K562 (cell line): ENCODE measurements around the gene NDST4. TPM values are rescaled to one million over a fixed set of nuclear protein-coding genes. Genes with fewer than 3 reads are reported as not detected.

Experiments used
- ATAC-seq: fragments of 200-7000 bp; cut with Tn5 transposase; 3 replicates; pipeline ENCODE4 v1.9.1; 2020; ENCODE audit warnings: moderate library complexity
- BruUV-seq: library from RNA; stranded (reverse); fragments of 400-500 nt; replicated peaks from 2 replicates; lab custom pipeline; 2021; lab: Mats Ljungman, UMichigan
- CTCF ChIA-PET: fragments of 300-600 bp; formaldehyde crosslinking; extraction: SDS; loops from one replicate; lab custom pipeline; 2021; ENCODE audit warnings: low intra/inter-chr PET ratio; lab: Yijun Ruan, JAX
- POLR2A ChIA-PET: fragments of 300-600, 350-650 bp; sonication (Branson Sonifier 250); formaldehyde crosslinking; extraction: SDS; loops from one replicate; lab custom pipeline; 2021; ENCODE audit warnings: antibody characterized with exemption, inconsistent platforms; lab: Yijun Ruan, JAX
- DNase-seq, 4 experiments: peaks; one replicate each; pipeline versions ENCODE4 v3.0.0 to v3.0.0-alpha.2; 2011 to 2018; ENCODE audit warnings: low spot score in 3 of 4, mixed read lengths in 3 of 4; ENCODE audit errors: extremely low read depth in 1 of 4
- FAIRE-seq: peaks from 2 replicates; lab custom pipeline; 2011; peaks lifted over from hg19 to GRCh38; lab: Jason Lieb, UNC
- H2AFZ ChIP-seq: 2 replicates; pipeline ENCODE4 v1.6.0; 2011; ENCODE audit warnings: low read depth, low read length, control low read depth, inconsistent platforms
- H3K27ac ChIP-seq: fragments of 200-600 bp; 3 replicates; pipeline ENCODE4 v1.8.0; 2011; ENCODE audit warnings: low read depth, mild to moderate bottlenecking, control low read depth, inconsistent platforms, low read length, moderate library complexity, mixed read lengths; ENCODE audit errors: extremely low read depth
- H3K27me3 ChIP-seq, 2 experiments: fragments of 300-600 bp in 1 of 2; 2 replicates in 1 of 2; 3 replicates in 1 of 2; pipeline versions ENCODE4 v1.6.0 to v1.8.0; 2011; ENCODE audit warnings: inconsistent platforms in 2 of 2, low read length in 2 of 2, mild to moderate bottlenecking in 1 of 2, mixed read lengths in 1 of 2, moderate library complexity in 1 of 2; ENCODE audit not compliant: control insufficient read depth in 2 of 2, insufficient read depth in 2 of 2
- H3K36me3 ChIP-seq: fragments of 300-600 bp; 3 replicates; pipeline ENCODE4 v1.8.0; 2011; ENCODE audit warnings: mild to moderate bottlenecking, low read length, inconsistent platforms; ENCODE audit not compliant: control insufficient read depth, insufficient read depth
- H3K4me1 ChIP-seq, 2 experiments: fragments of 200-600 bp in 1 of 2; replicated peaks in 1 of 2; 2 replicates in 1 of 2; 3 replicates in 1 of 2; pipeline versions ENCODE4 v1.5.1 to v1.8.0; 2011; ENCODE audit warnings: inconsistent platforms in 2 of 2, low read length in 2 of 2, mild to moderate bottlenecking in 1 of 2, mixed read lengths in 1 of 2, moderate library complexity in 1 of 2; ENCODE audit not compliant: control insufficient read depth in 2 of 2, insufficient read depth in 2 of 2
- H3K4me2 ChIP-seq: 2 replicates; pipeline ENCODE4 v1.6.1; 2011; ENCODE audit warnings: low read length, control low read depth, inconsistent platforms, mixed read lengths; ENCODE audit not compliant: insufficient read depth
- H3K4me3 ChIP-seq: fragments of 200-600 bp; sonication (generic), shearing (Covaris generic); 2 replicates; pipeline ENCODE4 v1.5.1; 2016; ENCODE audit warnings: control low read depth, inconsistent platforms
- H3K79me2 ChIP-seq: fragments of 200-600 bp; 3 replicates; pipeline ENCODE4 v1.8.0; 2011; ENCODE audit warnings: low read length, inconsistent platforms; ENCODE audit not compliant: control insufficient read depth, insufficient read depth
- H3K9ac ChIP-seq, 2 experiments: 2 replicates each; pipeline versions ENCODE4 v1.6.0 to v1.6.1; 2011; ENCODE audit warnings: low read depth in 2 of 2, low read length in 2 of 2, control low read depth in 1 of 2, inconsistent platforms in 1 of 2, mild to moderate bottlenecking in 1 of 2, mixed read lengths in 1 of 2; ENCODE audit not compliant: insufficient read depth in 1 of 2
- H3K9me1 ChIP-seq: one replicate; pipeline ENCODE4 v1.6.0; 2011; ENCODE audit warnings: inconsistent platforms, mild to moderate bottlenecking, low read length, moderate library complexity; ENCODE audit not compliant: control insufficient read depth, insufficient read depth
- H3K9me3 ChIP-seq: replicated peaks from 2 replicates; pipeline ENCODE4 v1.5.1; 2011; ENCODE audit warnings: low read depth, low read length, inconsistent platforms; ENCODE audit not compliant: control insufficient read depth, insufficient read depth
- H4K20me1 ChIP-seq: replicated peaks from 2 replicates; pipeline ENCODE4 v1.6.1; 2011; ENCODE audit warnings: low read length, inconsistent platforms, mixed read lengths; ENCODE audit not compliant: control insufficient read depth, insufficient read depth
- DPF2 ChIP-seq: fragments of 450-650 bp; IDR thresholded peaks from 2 replicates; pipeline ENCODE4 v1.6.1; 2016
- MED1 ChIP-seq: sonication (generic); formaldehyde crosslinking; IDR thresholded peaks from 2 replicates; pipeline ENCODE4 v1.8.1; 2023; ENCODE audit warnings: missing genetic modification reagents, borderline replicate concordance
- NUFIP1 ChIP-seq: fragments of 450-650 bp; IDR thresholded peaks from 2 replicates; pipeline ENCODE4 v1.6.1; 2018; ENCODE audit not compliant: partially characterized antibody
- SMAD4 ChIP-seq: fragments of 250-450 bp; sonication (Bioruptor Pico); conservative IDR thresholded peaks from 2 replicates; pipeline ENCODE4 v1.8.0; 2021; ENCODE audit warnings: inconsistent platforms, mild to moderate bottlenecking, moderate library complexity
- SRSF1 ChIP-seq: fragments of 200-400 bp; formaldehyde crosslinking; IDR thresholded peaks from 2 replicates; pipeline ENCODE4 v1.6.1; 2017; ENCODE audit warnings: mild to moderate bottlenecking, low read depth, low read length, moderate library complexity
- TAF1 ChIP-seq: IDR thresholded peaks from 2 replicates; pipeline ENCODE4 v1.6.1; 2011; ENCODE audit warnings: mild to moderate bottlenecking, low read length, moderate library complexity; ENCODE audit not compliant: insufficient read depth, control insufficient read depth, severe bottlenecking; ENCODE audit errors: extremely low read depth
- ZNF398 ChIP-seq: fragments of 250-450 bp; sonication (Bioruptor Pico); IDR thresholded peaks from 2 replicates; pipeline ENCODE4 v1.8.0; 2021; ENCODE audit warnings: moderate library complexity, mild to moderate bottlenecking, inconsistent platforms
- ZNF57 ChIP-seq: fragments of 450-650 bp; formaldehyde crosslinking; IDR thresholded peaks from 2 replicates; pipeline ENCODE4 v1.4.0; 2020; ENCODE audit warnings: mild to moderate bottlenecking, moderate library complexity
- WGBS: fragments of 100-300 bp; shearing (Covaris generic); methylation state at CpG from one replicate; pipeline ENCODE4 v1.1.6; 2016; ENCODE audit warnings: low coverage, mixed read lengths; ENCODE audit not compliant: insufficient coverage; ENCODE audit errors: missing lambda C conversion rate; 5-methylcytosine and 5-hydroxymethylcytosine counted together
- in situ Hi-C: fragments of 300-500 bp; cut with MboI; formaldehyde crosslinking; loops from 4 replicates; pipeline ENCODE4 v1.15.0; 2018; ENCODE audit warnings: inconsistent platforms, mixed read lengths
- intact Hi-C: fragments of 100-400 bp; cut with micrococcal nuclease; formaldehyde crosslinking; loops from 2 replicates; pipeline ENCODE4 v1.14.2; 2022
- polyA plus RNA-seq, 8 experiments: library from polyadenylated mRNA; depleted of rRNA in 4 of 8; stranded (reverse) in 5 of 8; unstranded in 3 of 8; fragments of >200 nt; fragmentation: Nextera tagmentation in 2 of 8; fragmentation: Illumina TruSeq in 1 of 8; extraction: Ambion mirVana in 2 of 8; extraction: Trizol in 1 of 8; gene quantifications; 2 replicates each; pipeline versions ENCODE4 v1.2.1 to v1.2.3, GENCODE V29; 2011 to 2014; ENCODE audit warnings: inconsistent platforms in 1 of 8, missing spikeins in 1 of 8
- total RNA-seq, 7 experiments: library from RNA; depleted of rRNA in 6 of 7; stranded (reverse); fragments of >200 nt in 6 of 7; fragmentation: Illumina TruSeq in 2 of 7; extraction: Trizol in 2 of 7; gene quantifications; 2 replicates each; pipeline versions ENCODE4 v1.2.1 to v1.2.3, GENCODE V29; 2011 to 2021; ENCODE audit warnings: low replicate concordance in 1 of 7

The NDST4 gene
- total and polyA plus RNA-seq, 9 of the 15 experiments (the other 6 are each of a cell fraction or from before 2014, with no cell fraction given), result not detected

DNA sequence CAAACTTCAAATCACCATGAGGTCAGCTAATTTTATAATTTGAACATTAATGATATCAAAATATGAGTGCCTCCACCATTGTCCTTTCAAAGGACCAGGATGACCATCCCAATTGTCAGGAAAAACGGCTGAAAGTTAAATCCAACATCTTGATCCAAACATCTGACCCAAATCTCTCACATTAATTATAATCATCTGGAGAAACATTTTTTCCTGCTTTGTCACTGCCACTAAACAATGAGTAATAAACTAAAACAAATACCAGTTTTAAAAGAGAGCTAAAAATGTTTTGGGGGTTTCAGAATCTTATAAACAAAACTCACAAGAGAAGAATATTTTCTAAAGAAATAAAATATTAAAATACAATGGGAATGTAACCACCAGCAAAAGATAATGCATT lies 45.7 kb upstream of the NDST4 start:
- no TSS peak for BruUV-seq
- TF ChIP-seq SRSF1, result no peak
- no peak for TF ChIP-seq MED1 (CRISPR knock-in tag)
- no peak for TF ChIP-seq DPF2
- no peak for TF ChIP-seq NUFIP1
- no peak for TF ChIP-seq ZNF398 (CRISPR knock-in tag)
- TF ChIP-seq ZNF57, result no peak
- no peak for TF ChIP-seq TAF1
- TF ChIP-seq SMAD4, result no peak
- no peaks in the 10 kb centered on the region for H3K9me3 ChIP-seq
- POLR2A ChIA-PET, result no interaction called here
- H3K4me2 ChIP-seq, result no peak overlapping the region
- no peaks in the 10 kb centered on the region for H3K36me3 ChIP-seq
- FAIRE-seq (no peak), ATAC-seq (no peak), DNase-seq (no peak)
- H3K4me3 ChIP-seq, result no peak overlapping the region
- no peaks in the 10 kb centered on the region for H4K20me1 ChIP-seq
- no peaks in the 10 kb centered on the region for H3K9me1 ChIP-seq
- in situ Hi-C loops (no loop called here), intact Hi-C loops (no loop called here)
- H3K27me3 ChIP-seq, result no peaks in the 10 kb centered on the region
- H3K9ac ChIP-seq, result no peak overlapping the region
- no peak overlapping the region for H3K27ac ChIP-seq
- no peaks in the 10 kb centered on the region for H3K4me1 ChIP-seq
- CTCF ChIA-PET, result no interaction called here
- no peaks in the 10 kb centered on the region for H3K79me2 ChIP-seq
- 0% methylated on average over 1 of the region's 1 CpG for WGBS
- H2AFZ ChIP-seq, result no peak overlapping the region
